Measurements from ENCODE around the gene PACS2. TPM values are rescaled to one million over a fixed set of nuclear protein-coding genes. Genes with fewer than 3 reads are reported as not detected.
A peak's percentile ranks its signal among the peaks of the same experiment; 100 is the strongest.

The PACS2 gene
- total RNA-seq, 4 donors from 2014 or later, result 59.8 to 97.4 (median 71.2) TPM

DNA sequence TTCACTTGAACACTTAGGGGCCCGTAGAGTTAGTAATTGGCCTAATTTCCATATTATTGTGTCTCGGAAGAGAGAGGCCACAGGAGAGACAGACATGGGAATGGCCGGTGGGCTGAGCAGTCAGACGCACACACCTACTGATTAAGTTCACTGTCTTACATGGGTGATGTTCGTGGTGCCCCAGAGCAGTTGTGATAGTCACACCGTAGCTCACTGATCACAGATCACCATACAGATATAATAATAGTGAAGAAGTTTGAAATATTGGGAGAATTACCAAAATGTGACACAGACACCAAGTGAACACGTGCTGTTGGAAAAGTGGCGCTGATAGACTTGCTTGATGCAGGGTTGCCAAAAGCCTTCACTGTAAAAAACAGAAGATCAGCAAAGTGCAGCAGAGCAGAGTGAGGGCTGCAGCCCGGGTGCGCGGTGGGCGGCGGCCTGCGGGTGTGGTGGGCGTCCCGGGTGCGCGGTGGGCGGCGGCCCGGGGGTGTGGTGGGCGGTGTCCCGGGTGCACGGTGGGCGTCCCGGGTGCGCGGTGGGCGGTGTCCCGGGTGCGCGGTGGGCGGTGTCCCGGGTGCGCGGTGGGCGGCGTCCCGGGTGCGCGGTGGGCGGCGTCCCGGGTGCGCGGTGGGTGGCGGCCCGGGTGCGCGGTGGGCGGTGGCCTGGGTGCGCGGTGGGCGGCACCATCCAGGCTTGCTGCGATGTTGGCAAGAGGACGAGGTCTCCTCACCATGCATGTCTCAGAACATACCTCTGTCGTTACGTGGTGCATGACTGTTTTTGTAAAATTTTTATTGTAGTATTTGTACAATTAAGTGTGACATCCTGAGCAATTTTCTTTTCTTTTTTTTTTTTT is 49.5 kb downstream of the PACS2 start:
- intact Hi-C loops (cut with DNase I), result no loop called here
- peaks cover 6 to 47% (median 36%) of the 10 kb centered on the region in 4 donors for H3K36me3 ChIP-seq
- H3K9me3 ChIP-seq, result no peaks in the 10 kb centered on the region
- H3K4me3 ChIP-seq, result peak overlapping the region in 3 of 4 donors; percentile 25 to 47 (median 28)
- DNase-seq (ENCODE audit: extremely low spot score), result no peak
- TF ChIP-seq EP300 (IDR thresholded peaks at IDR 0.05), result no peak
- TF ChIP-seq, protein P1, sequence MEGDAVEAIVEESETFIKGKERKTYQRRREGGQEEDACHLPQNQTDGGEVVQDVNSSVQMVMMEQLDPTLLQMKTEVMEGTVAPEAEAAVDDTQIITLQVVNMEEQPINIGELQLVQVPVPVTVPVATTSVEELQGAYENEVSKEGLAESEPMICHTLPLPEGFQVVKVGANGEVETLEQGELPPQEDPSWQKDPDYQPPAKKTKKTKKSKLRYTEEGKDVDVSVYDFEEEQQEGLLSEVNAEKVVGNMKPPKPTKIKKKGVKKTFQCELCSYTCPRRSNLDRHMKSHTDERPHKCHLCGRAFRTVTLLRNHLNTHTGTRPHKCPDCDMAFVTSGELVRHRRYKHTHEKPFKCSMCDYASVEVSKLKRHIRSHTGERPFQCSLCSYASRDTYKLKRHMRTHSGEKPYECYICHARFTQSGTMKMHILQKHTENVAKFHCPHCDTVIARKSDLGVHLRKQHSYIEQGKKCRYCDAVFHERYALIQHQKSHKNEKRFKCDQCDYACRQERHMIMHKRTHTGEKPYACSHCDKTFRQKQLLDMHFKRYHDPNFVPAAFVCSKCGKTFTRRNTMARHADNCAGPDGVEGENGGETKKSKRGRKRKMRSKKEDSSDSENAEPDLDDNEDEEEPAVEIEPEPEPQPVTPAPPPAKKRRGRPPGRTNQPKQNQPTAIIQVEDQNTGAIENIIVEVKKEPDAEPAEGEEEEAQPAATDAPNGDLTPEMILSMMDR (IDR thresholded peaks at IDR 0.05), result no peak
- TF ChIP-seq POLR2A (IDR thresholded peaks at IDR 0.05; ENCODE audit: low read depth), result no peak
- no peak for TF ChIP-seq POLR2AphosphoS5 (IDR thresholded peaks at IDR 0.05)
- WGBS, result 21% methylated on average over 23 of the region's 58 CpGs
- no peaks in the 10 kb centered on the region for H3K27me3 ChIP-seq
- H3K4me1 ChIP-seq, result peaks cover 6 to 16% (median 13%) of the 10 kb centered on the region in 4 donors
- H3K27ac ChIP-seq (replicated peaks in 1 of 4), result no peak overlapping the region

DNA sequence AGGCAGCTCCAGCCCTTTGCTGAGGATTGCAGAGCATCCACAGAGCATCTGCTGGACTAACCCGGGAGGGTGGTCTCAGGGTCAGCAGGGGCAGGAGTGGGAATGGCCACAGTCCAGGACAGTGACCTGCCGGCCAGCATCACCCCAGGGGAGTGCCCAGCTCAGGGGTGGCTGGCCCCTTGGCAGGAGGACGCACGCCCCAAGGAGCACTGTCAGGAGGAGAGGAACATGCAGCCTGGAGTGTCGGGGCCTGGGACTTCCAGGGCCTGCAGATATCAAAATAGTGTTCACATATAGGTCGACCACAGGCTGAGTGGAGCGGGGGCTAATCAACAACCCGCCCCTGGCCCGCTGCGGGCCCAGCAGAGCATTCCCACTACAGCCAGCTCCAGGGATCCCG is 50.6 kb downstream of the PACS2 start:
- 81% methylated on average over 6 of the region's 11 CpGs for WGBS
- TF ChIP-seq EP300 (IDR thresholded peaks at IDR 0.05), result no peak
- no peak for TF ChIP-seq POLR2AphosphoS5 (IDR thresholded peaks at IDR 0.05)
- TF ChIP-seq POLR2A (IDR thresholded peaks at IDR 0.05; ENCODE audit: low read depth), result no peak
- TF ChIP-seq, protein P1 (IDR thresholded peaks at IDR 0.05), result no peak
- no peak overlapping the region for H3K27ac ChIP-seq (replicated peaks in 1 of 4)
- H3K27me3 ChIP-seq, result no peaks in the 10 kb centered on the region
- H3K36me3 ChIP-seq, result peaks cover 12 to 51% (median 46%) of the 10 kb centered on the region in 4 donors
- no peak overlapping the region for H3K4me3 ChIP-seq
- peaks cover 6 to 16% (median 13%) of the 10 kb centered on the region in 4 donors for H3K4me1 ChIP-seq
- DNase-seq (ENCODE audit: extremely low spot score), result no peak
- no peaks in the 10 kb centered on the region for H3K9me3 ChIP-seq
- intact Hi-C loops (cut with DNase I), result no loop called here

DNA sequence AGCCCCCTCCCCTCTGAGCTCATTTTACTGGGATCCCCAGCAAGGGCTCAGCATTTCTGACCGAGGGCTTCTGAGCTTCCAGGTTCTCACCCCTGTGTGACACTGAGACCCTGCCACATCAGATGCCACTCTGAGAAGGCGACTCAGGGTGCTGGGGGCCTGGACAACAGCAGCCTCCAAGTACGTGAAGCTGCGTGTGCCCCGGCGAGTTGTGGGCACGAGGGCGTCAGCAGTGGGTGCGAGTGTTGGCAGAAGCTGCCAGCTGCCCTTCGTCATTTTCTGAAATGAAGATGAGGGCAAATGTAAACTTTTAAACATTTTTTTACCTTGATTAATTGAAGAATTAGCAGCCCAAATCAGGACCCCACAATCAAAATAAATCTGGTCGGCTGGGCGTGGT is 51.1 kb downstream of the PACS2 start:
- 95% methylated on average over 12 of the region's 12 CpGs for WGBS
- DNase-seq (ENCODE audit: extremely low spot score), result no peak
- intact Hi-C loops (cut with DNase I), result no loop called here

DNA sequence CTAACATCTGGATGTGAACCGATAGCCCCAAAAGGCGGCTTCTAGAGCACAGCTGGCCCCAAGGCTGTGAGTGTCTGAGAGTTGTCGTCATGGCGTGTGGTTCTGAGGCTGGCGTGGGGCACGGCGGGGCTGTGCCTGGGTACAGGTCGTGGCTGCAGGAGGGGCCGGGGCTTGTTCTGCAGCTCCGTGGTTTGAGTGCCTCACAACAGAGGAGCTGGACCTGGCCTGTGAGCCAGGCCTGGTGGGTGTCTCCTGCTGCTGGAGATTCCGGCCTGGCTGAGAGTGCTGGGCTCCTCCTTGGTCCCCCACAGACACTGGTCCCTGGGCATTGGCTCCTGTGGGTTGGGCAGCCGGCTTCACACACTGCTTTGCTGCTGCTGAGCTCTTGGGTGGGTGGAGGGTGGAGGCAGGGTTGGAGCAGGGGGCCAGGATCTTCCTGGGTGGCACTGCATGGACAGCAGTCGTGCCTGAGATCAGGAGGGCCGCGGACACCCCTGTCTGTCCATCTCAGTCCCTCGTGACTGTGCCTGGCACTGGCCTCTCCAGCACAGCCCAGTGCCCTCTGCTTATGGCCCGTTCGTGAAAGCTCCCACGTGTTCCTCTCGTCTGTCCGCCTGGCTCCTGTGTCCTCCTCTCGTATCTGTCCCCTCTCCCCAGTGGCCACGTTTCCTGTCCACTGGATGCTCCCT is 52.0 kb downstream of the PACS2 start:
- no peak for DNase-seq (ENCODE audit: extremely low spot score)
- peaks cover 6 to 23% (median 16%) of the 10 kb centered on the region in 4 donors for H3K4me1 ChIP-seq
- no peak overlapping the region for H3K4me3 ChIP-seq
- intact Hi-C loops (cut with DNase I), result no loop called here
- no peaks in the 10 kb centered on the region for H3K9me3 ChIP-seq
- 94% methylated on average over 20 of the region's 23 CpGs for WGBS
- H3K27me3 ChIP-seq, result no peaks in the 10 kb centered on the region
- H3K27ac ChIP-seq (replicated peaks in 1 of 4), result no peak overlapping the region
- peaks cover 12 to 44% (median 36%) of the 10 kb centered on the region in 4 donors for H3K36me3 ChIP-seq
- TF ChIP-seq POLR2A (IDR thresholded peaks at IDR 0.05; ENCODE audit: low read depth) (no peak), POLR2AphosphoS5 (IDR thresholded peaks at IDR 0.05) (no peak), EP300 (IDR thresholded peaks at IDR 0.05) (no peak)
- TF ChIP-seq, protein P1 (IDR thresholded peaks at IDR 0.05), result no peak

More for the DNA sequence above, 51.1 kb downstream of the PACS2 start:
- no peak overlapping the region for H3K4me3 ChIP-seq
- TF ChIP-seq, protein P1 (IDR thresholded peaks at IDR 0.05), result no peak
- TF ChIP-seq POLR2A (IDR thresholded peaks at IDR 0.05; ENCODE audit: low read depth) (no peak), POLR2AphosphoS5 (IDR thresholded peaks at IDR 0.05) (no peak), EP300 (IDR thresholded peaks at IDR 0.05) (no peak)
- no peaks in the 10 kb centered on the region for H3K27me3 ChIP-seq
- H3K4me1 ChIP-seq, result peaks cover 6 to 17% (median 14%) of the 10 kb centered on the region in 4 donors
- peaks cover 12 to 51% (median 43%) of the 10 kb centered on the region in 4 donors for H3K36me3 ChIP-seq
- H3K27ac ChIP-seq (replicated peaks in 1 of 4), result no peak overlapping the region
- H3K9me3 ChIP-seq, result no peaks in the 10 kb centered on the region

Data from esophagus muscularis mucosa (tissue), 4 donors.